D341Med (cell line): ENCODE data around the gene SRGAP2C.
"Not testable (repeated sequence)": the region's sequence is repeated elsewhere in the genome, so short reads cannot be mapped to it uniquely, and the experiment has no call there.

Source experiments
- DNase-seq: peaks from one replicate; pipeline ENCODE4 v3.0.0; 2012; ENCODE audit warnings: low spot score

Gene SRGAP2C

GRCh38 chr1:121280699-121281317, 96.0 kb downstream of the SRGAP2C start:
- not testable (repeated sequence) for DNase-seq

- not testable (repeated sequence) for DNase-seq
Measured at GRCh38 chr1:121281480-121281879, 96.7 kb downstream of the SRGAP2C start.

DNA sequence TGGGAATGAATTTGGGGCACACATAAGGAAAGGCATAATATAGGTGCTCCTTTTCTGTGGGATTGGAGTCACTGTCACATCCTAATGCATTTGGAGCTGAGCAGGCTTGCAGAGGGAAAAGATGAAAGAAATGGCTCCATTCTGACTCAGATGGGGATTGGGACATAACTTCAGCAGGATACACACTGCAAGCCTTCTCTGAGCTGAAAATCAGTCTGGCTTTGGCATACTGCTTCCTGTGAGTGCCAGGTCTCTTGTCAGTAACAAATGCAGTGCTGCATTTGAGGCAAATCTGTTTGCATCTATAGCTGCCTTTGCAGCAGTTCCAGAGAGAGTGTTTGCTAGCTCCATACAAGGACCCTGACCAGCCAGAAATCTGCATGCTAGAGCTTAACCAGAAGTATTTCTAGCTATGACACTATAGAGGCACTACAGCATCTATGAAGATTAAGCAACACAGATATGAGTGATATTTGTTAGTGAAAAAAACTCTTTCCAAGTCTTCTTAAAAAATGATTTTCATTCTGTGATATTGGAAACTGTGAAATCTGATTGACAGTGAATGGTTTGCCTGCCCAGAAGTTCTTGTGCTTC, 98.9 kb downstream of the SRGAP2C start:
- DNase-seq, result not testable (repeated sequence)

- not testable (repeated sequence) for DNase-seq
Measured at GRCh38 chr1:121292590-121292989, 107.8 kb downstream of the SRGAP2C start.

DNA sequence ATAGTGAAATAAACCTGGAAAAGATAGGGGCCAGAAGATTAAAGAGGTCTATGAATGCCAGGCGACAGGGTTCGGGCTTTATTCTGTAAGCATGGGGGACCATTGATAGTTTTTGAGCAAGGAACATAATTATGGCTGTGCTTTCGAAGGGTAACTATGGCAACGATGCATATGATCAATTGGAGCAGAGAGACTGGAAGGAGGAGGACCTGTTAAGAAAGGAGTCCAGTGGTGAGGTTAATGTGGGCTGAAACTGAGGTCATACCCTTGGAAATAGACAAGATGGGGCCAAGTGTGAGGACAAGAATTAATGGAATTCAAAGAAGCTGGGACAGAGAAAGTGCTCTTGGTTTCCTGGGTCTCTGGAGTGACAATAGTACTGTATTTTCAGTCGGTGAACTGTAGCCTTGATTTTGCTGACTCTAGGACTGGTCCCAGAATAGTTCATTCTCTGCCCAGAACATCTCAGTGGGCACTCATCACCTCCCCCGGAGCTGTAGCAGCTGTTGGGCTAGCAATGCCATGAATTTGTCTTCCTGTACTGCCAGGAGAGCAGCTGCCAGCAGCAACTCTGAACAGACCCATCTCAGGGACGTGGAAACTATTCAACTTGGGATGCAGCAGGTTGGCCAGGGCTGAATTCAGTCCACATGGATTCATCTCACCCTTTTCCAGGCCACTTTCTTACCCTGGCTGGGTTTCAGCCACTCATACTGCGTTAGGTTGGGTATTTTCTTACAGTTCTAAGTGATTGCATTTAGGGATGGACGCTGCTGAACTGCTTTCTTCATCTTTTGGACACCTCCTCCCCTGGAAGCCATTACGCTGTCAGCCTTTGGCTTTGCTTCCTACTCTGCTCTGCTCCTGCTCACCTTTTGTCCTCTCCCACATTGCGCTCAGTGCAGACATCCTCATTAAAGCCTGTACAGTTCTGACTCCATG, 108.8 kb downstream of the SRGAP2C start:
- not testable (repeated sequence) for DNase-seq

GRCh38 chr1:121294205-121294570, 109.4 kb downstream of the SRGAP2C start:
- not testable (repeated sequence) for DNase-seq

DNA sequence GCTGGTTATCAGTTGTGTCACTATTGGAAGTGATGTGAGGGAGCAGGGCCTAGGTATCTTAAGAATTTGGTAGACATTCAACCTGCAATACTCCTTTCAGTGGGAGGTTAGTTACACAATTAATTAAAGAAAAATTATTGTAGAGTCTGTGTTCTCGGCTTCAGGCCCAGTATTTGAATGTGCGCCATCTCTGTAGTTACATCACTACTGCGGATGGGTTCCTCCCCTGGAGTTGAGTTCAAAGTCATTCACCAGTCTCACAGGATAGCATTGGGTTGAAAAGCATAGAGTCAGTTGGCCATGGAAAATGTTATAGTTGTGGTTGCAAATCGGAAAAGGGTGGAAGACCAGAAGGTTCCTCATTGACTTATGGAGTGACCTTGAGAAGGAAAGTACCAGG, 111.8 kb downstream of the SRGAP2C start:
- DNase-seq, result not testable (repeated sequence)

DNA sequence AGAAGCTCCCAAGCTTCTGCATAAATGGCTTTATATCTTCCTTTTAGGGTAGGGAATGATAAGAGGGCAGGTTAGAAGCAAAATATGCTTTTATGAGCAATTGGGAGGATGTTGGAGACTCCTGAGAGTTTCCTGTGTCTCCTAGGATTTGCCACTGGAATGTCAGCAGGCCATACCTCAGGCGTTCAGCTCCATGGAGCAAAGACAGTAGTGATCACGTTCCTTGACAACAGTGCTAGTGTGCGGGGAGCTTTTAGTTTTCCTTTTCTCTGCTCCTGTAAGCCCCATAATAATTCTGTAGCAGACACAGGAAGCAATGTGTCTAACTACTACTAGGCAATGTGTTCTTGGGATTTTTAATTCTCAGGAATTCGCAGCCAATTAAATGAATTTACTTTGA, 113.8 kb downstream of the SRGAP2C start:
- not testable (repeated sequence) for DNase-seq

DNA sequence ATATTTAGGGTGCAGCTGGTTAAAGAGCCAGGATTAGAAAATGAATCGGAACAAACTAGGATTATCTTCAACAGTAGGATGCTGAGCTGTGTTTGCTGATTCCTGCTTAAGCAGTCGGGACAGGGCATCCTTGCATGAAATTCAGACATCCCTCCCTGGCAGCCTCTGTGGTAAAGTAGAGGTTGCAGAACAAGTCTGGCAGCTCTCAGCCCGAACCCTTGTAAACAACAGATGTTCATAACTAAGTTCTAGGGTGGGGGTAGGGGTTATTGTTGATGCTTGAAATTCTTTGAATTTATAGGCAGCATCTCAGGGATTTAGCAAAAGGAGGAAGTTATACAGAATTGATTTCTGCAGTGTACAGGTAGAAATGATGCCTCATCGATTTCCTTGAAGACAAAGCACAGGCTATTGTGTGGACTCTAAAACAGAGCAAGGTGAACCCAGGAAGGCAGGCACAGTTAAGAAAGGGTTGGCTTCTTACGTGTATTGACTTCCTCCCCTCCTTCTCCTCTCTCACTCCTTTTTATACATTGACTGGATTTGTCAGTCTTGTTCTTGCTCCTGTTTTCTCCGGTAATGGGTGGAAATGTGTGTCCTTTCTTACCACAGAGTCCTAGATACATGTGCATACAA, 114.9 kb downstream of the SRGAP2C start:
- not testable (repeated sequence) for DNase-seq

GRCh38 chr1:121301876-121302275, 117.1 kb downstream of the SRGAP2C start:
- DNase-seq, result not testable (repeated sequence)

- DNase-seq, result not testable (repeated sequence)
Measured at GRCh38 chr1:121307759-121308158, 123.0 kb downstream of the SRGAP2C start.

GRCh38 chr1:121315509-121315908, 130.7 kb downstream of the SRGAP2C start:
- DNase-seq, result not testable (repeated sequence)

DNA sequence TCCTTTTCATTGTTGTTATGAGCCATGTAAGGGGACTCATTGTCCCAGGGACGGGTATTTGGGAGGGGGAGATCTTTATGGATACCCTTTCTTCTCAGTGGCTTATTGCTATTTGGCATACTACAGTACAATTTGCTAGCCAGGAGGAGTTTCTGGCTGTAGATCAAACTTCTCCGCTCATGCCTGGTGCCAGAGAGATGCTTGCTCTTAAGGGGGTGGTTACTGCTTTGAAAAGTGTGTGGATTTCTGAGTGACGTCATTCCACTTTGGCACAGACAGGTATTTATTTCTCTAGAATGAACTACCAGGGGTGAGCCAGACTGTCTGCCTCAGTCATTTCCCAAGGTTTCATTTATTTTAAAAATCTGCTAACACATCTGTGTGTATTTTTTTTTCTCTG, 131.3 kb downstream of the SRGAP2C start:
- not testable (repeated sequence) for DNase-seq

- not testable (repeated sequence) for DNase-seq
Measured at GRCh38 chr1:121317491-121318468, 133.0 kb downstream of the SRGAP2C start.

DNA sequence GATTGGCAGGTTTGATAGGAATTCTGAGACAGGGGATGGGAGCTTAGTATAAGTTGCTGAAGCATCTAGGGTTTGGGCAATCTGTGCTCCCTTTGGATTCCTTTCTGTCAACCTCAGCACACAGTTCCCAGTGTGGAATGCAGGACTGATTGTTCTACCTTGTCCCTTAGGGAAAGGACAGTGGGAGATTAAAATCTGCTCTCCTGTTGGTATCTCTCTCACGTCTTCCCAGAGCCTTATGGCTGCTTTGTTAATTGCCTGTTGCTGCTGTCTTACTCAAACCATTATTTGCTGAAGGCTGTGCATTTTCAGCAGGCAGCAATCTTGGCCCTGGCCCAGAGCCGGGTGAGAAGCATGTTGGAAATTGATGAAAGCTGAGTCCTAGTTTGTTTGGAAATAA, 133.9 kb downstream of the SRGAP2C start:
- not testable (repeated sequence) for DNase-seq

- DNase-seq, result not testable (repeated sequence)
Measured at GRCh38 chr1:121321660-121322059, 136.9 kb downstream of the SRGAP2C start.

GRCh38 chr1:121324726-121325125, 140.0 kb downstream of the SRGAP2C start:
- not testable (repeated sequence) for DNase-seq

- DNase-seq, result not testable (repeated sequence)
Measured at GRCh38 chr1:121332141-121332540, 147.4 kb downstream of the SRGAP2C start.

GRCh38 chr1:121332599-121333562, 148.1 kb downstream of the SRGAP2C start:
- DNase-seq, result not testable (repeated sequence)

DNA sequence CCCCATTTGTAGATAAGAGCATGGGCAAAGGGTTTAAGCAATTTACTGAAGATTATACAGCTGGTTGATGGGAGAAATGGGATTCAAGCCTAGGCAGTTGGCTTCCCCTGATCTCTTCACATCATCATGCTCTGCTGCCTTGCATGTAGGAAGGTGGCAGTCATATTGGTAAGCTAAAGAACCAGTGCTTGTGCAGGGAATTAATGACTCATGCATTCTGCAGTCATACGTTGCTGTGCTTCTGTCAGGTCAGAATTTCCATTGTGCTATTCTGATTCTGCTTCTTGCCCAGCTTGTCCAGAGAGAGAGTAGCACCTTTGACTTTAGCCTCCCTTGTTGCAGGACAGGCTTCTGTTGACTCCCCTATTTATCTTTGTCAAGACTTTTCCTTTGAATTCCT, 153.2 kb downstream of the SRGAP2C start:
- DNase-seq, result not testable (repeated sequence)
